SJSA1 (cell line): ENCODE measurements around the gene TCL1B. TPM values are rescaled to one million over a fixed set of nuclear protein-coding genes. Genes with fewer than 3 reads are reported as not detected.
"Not testable (repeated sequence)": the region's sequence is repeated elsewhere in the genome, so short reads cannot be mapped to it uniquely, and the experiment has no call there.

ENCODE experiments used
- DNase-seq, 2 experiments: peaks; one replicate each; pipeline ENCODE4 v3.0.0-alpha.2; 2015 to 2020; ENCODE audit warnings: low spot score in 2 of 2, low read depth in 1 of 2
- H3K27ac ChIP-seq: fragments of 250-450 bp; sonication (Bioruptor Pico); 2 replicates; pipeline ENCODE4 v1.5.1; 2020; ENCODE audit warnings: mild to moderate bottlenecking, moderate library complexity
- H3K27me3 ChIP-seq: fragments of 250-450 bp; sonication (Bioruptor Pico); replicated peaks from 2 replicates; pipeline ENCODE4 v1.5.1; 2020; ENCODE audit warnings: mild to moderate bottlenecking, moderate library complexity
- H3K36me3 ChIP-seq: fragments of 250-450 bp; sonication (Bioruptor Pico); 2 replicates; pipeline ENCODE4 v1.5.1; 2020; ENCODE audit warnings: mild to moderate bottlenecking
- H3K4me1 ChIP-seq: fragments of 250-450 bp; sonication (Bioruptor Pico); replicated peaks from 2 replicates; pipeline ENCODE4 v1.6.1; 2021; ENCODE audit warnings: mild to moderate bottlenecking
- H3K4me3 ChIP-seq: fragments of 250-450 bp; sonication (Bioruptor Pico); 2 replicates; pipeline ENCODE4 v1.5.1; 2020; ENCODE audit warnings: mild to moderate bottlenecking
- H3K9me3 ChIP-seq: fragments of 250-450 bp; sonication (Bioruptor Pico); replicated peaks from 2 replicates; pipeline ENCODE4 v1.5.1; 2020; ENCODE audit warnings: mild to moderate bottlenecking
- total RNA-seq: library from RNA; depleted of rRNA; stranded (reverse); fragments of >200 nt; shearing (Covaris generic); gene quantifications from 2 replicates; pipeline ENCODE4 v1.2.3, GENCODE V29; 2014

TCL1B gene
- total RNA-seq, 1 experiment from 2014 or later = not detected

GRCh38 chr14:95660651-95661515 is 25.3 kb upstream of the TCL1B start:
- Histone ChIP-seq H3K27ac (no peak overlapping the region), H3K27me3 (peaks cover 5% of the 10 kb centered on the region; the same call in 1 of the 2 replicates), H3K4me1 (no peaks in the 10 kb centered on the region), H3K9me3 (no peaks in the 10 kb centered on the region), H3K36me3 (no peaks in the 10 kb centered on the region), H3K4me3 (no peak overlapping the region)
- DNase-seq = no peak

GRCh38 chr14:95662376-95663186 is 23.6 kb upstream of the TCL1B start:
- no peak overlapping the region for H3K4me3 ChIP-seq
- no peaks in the 10 kb centered on the region for H3K36me3 ChIP-seq
- H3K4me1 ChIP-seq = no peaks in the 10 kb centered on the region
- peaks cover 5% of the 10 kb centered on the region; the same call in 1 of the 2 replicates for H3K27me3 ChIP-seq
- no peak overlapping the region for H3K27ac ChIP-seq
- H3K9me3 ChIP-seq = no peaks in the 10 kb centered on the region
- DNase-seq = no peak

- H3K27ac ChIP-seq = no peak overlapping the region
- no peak for DNase-seq
- no peaks in the 10 kb centered on the region for H3K9me3 ChIP-seq
- H3K36me3 ChIP-seq = no peaks in the 10 kb centered on the region
- H3K4me1 ChIP-seq = no peaks in the 10 kb centered on the region
- H3K27me3 ChIP-seq = peaks cover 5% of the 10 kb centered on the region; the same call in 1 of the 2 replicates
- no peak overlapping the region for H3K4me3 ChIP-seq
Measured at GRCh38 chr14:95663226-95663797, 22.9 kb upstream of the TCL1B start.

- Histone ChIP-seq H3K4me3 (no peak overlapping the region), H3K27me3 (peaks cover 5% of the 10 kb centered on the region; the same call in 1 of the 2 replicates), H3K9me3 (no peaks in the 10 kb centered on the region), H3K36me3 (no peaks in the 10 kb centered on the region), H3K4me1 (no peaks in the 10 kb centered on the region), H3K27ac (no peak overlapping the region)
- no peak for DNase-seq
Measured at GRCh38 chr14:95664066-95664465, 22.2 kb upstream of the TCL1B start.

GRCh38 chr14:95664546-95664945 is 21.7 kb upstream of the TCL1B start:
- H3K27me3 ChIP-seq = peaks cover 5% of the 10 kb centered on the region; the same call in 1 of the 2 replicates
- no peaks in the 10 kb centered on the region for H3K9me3 ChIP-seq
- H3K27ac ChIP-seq = no peak overlapping the region
- no peaks in the 10 kb centered on the region for H3K36me3 ChIP-seq
- no peak overlapping the region for H3K4me3 ChIP-seq
- DNase-seq = no peak
- H3K4me1 ChIP-seq = no peaks in the 10 kb centered on the region

GRCh38 chr14:95665530-95665929 is 20.7 kb upstream of the TCL1B start:
- DNase-seq, H3K27me3 ChIP-seq, H3K36me3 ChIP-seq, H3K9me3 ChIP-seq, H3K4me3 ChIP-seq, H3K27ac ChIP-seq, H3K4me1 ChIP-seq: not testable (repeated sequence)

DNA sequence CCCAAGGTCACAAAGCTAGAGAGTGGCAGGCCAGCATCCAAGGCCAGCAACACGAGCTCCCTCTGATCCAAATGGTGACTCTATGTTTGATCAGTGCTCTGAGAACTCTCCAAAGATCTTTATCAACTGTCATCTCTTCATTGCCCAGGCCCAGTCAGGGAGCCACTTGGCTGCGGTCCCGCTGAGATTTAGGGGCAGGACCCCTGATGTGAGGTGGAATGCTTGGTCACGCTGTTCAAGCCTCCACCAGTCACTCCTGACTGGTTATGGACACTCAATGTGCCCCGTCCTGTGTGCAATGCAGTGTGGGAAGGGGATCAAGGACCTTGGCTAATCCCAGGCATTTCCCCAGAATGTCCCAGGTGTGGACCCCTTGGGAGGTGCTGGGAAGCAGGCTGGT is 19.8 kb upstream of the TCL1B start:
- Histone ChIP-seq H3K4me3 (no peak overlapping the region), H3K36me3 (no peaks in the 10 kb centered on the region), H3K27me3 (no peaks in the 10 kb centered on the region), H3K4me1 (no peaks in the 10 kb centered on the region), H3K9me3 (no peaks in the 10 kb centered on the region), H3K27ac (no peak overlapping the region)
- DNase-seq = no peak

DNA sequence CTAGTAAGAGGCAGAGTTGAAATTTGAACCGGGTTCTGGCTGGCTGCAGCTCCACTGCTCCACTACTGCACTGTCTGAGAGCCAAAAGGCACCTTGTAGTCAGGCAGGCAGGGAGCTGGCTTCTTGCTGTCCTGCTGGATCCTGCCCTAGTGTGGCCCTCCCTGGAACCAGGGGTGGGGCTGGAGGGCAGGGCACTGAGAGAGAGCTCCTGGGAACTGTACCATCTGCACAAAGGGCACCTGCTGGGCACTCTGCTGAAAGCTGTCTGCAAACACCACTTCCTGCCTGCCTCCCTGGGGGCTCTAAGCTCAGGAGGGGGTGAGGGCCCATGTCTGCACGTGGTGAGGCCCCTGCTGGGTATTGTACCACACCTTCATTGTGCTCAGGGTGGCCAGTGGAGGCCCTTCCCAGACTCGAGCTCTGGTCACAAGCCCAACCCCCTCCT is 19.0 kb upstream of the TCL1B start:
- DNase-seq = no peak
- H3K4me3 ChIP-seq = no peak overlapping the region
- H3K9me3 ChIP-seq = no peaks in the 10 kb centered on the region
- H3K4me1 ChIP-seq = no peaks in the 10 kb centered on the region
- no peaks in the 10 kb centered on the region for H3K27me3 ChIP-seq
- H3K27ac ChIP-seq = no peak overlapping the region
- H3K36me3 ChIP-seq = no peaks in the 10 kb centered on the region

DNA sequence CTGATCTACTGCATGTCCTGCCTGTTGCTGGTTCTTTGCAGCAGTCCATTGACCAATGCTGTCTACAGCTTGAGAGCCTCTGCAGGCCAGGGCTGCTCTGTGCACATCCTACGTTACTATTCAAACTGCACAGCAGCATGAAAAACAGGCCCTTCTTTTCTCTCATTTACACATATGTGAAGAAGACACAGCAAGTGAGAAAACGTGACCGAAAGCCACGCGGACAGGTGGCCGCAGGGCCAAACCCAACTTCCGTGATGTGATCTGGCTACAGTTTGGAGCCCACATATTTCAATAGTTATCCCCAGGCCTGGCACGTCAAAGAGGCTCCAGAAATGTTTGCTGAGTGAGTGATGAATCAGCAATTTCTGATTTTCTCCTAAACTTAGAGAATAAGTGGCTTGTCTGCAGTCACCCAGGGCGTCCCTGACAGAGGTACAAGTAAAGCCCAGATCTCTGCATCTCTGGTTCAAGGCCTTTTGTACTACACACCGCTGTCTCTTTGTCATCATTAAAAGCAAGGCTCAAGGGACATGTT is 17.9 kb upstream of the TCL1B start:
- no peak overlapping the region for H3K27ac ChIP-seq
- DNase-seq = no peak
- no peaks in the 10 kb centered on the region for H3K36me3 ChIP-seq
- no peak overlapping the region for H3K4me3 ChIP-seq
- H3K9me3 ChIP-seq = no peaks in the 10 kb centered on the region
- no peaks in the 10 kb centered on the region for H3K4me1 ChIP-seq
- H3K27me3 ChIP-seq = no peaks in the 10 kb centered on the region

- no peak for DNase-seq
- Histone ChIP-seq H3K27ac (no peak overlapping the region), H3K27me3 (no peaks in the 10 kb centered on the region), H3K9me3 (no peaks in the 10 kb centered on the region), H3K36me3 (no peaks in the 10 kb centered on the region), H3K4me3 (no peak overlapping the region), H3K4me1 (no peaks in the 10 kb centered on the region)
Measured at GRCh38 chr14:95674613-95675012, 11.6 kb upstream of the TCL1B start.

DNA sequence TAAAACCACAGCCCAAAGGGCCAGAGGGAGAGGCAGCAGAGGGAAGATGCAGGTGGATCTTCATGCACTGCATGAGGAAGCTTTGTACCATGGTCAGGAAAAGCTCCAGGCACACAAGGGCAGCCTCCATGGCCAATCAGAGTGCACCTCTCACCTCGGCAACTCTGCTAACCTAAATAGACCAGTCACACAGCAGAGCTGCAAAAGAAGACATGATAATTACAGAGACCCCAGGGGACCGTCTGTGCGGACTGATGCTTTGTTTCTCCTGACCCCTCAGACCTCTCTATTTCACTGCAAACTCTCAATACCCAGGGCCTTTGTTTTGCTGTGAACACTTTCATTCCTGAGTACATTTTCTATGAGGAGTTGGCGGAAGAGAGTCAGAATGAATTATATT is 10.7 kb upstream of the TCL1B start:
- H3K36me3 ChIP-seq = no peaks in the 10 kb centered on the region
- H3K4me3 ChIP-seq = no peak overlapping the region
- H3K27ac ChIP-seq = no peak overlapping the region
- no peaks in the 10 kb centered on the region for H3K27me3 ChIP-seq
- no peak for DNase-seq
- no peaks in the 10 kb centered on the region for H3K9me3 ChIP-seq
- no peaks in the 10 kb centered on the region for H3K4me1 ChIP-seq

- Histone ChIP-seq H3K27ac (no peak overlapping the region), H3K9me3 (no peaks in the 10 kb centered on the region), H3K27me3 (no peaks in the 10 kb centered on the region), H3K4me3 (no peak overlapping the region), H3K36me3 (no peaks in the 10 kb centered on the region), H3K4me1 (peaks cover 11% of the 10 kb centered on the region)
- no peak for DNase-seq
Measured at GRCh38 chr14:95677179-95677835, 8.9 kb upstream of the TCL1B start.

DNA sequence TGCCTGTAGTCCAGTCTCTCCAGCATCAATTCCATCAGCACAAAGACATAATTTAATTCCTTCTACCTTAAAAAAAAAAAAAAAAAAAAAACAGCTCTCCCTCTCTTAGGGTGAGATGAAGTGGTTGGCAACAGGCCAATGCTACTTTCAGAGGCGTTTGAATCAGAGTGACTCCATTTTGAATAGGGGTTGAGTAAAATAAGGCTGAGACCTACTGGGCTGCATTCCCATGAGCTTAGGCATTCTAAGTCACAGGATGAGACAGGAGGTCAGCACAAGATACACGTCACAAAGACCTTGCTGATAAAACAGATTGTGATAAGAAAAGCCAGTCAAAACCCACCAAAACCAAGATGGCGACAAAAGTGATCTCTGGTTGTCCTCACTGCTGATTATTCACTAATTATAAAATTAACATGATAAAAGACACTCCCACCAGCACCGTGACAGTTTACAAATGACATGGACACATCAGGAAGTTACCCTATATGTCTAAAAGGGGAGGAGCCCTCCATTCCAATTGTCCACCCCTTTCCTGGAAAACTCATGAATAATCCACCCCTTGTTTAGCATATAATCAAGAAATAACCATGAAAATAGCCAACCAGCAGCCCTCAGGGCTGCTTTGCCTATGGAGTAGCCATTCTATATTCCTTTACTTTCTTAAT is 6.9 kb upstream of the TCL1B start:
- no peak for DNase-seq
- no peak overlapping the region for H3K27ac ChIP-seq
- H3K27me3 ChIP-seq = no peaks in the 10 kb centered on the region
- H3K4me3 ChIP-seq = no peak overlapping the region
- H3K4me1 ChIP-seq = peaks cover 14% of the 10 kb centered on the region
- no peaks in the 10 kb centered on the region for H3K36me3 ChIP-seq
- H3K9me3 ChIP-seq = no peaks in the 10 kb centered on the region
